ENCODE measurements around the gene C2CD2L. TPM values are rescaled to one million over a fixed set of nuclear protein-coding genes. Genes with fewer than 3 reads are reported as not detected.
"Not testable (repeated sequence)": the region's sequence is repeated elsewhere in the genome, so short reads cannot be mapped to it uniquely, and the experiment has no call there.

The C2CD2L gene
- total RNA-seq, 4 donors from 2014 or later: 10.0 to 30.7 (median 18.7) TPM

DNA sequence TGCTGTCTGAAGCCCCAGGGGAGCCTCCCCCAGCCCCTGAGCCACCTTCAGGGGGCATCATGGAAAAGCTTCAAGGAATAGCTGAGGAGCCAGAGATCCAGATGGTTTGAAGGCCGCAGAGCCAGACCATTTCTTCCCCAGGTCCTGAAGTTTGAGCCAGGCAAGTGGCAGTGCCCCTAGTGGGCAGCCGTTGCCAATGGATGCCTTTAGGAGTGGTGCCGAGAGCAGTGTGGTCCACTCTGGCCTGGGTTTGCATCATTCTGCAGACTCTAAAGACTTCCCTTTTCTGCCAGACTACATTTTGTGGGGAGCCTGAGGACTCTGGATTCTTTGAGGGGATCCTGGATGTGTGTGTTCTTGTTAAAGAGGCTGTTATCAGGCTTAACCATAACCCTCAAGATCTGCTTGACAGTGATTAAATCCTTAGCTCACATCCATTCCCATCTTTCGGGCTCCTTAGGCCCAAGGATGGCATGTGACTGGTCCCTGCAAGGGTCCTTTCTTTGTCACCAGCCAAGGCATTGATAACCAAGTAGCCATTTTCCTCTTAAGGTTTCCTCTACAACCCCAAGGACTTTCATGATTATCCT, 27.3 kb downstream of the C2CD2L start:
- TF ChIP-seq, protein P1, sequence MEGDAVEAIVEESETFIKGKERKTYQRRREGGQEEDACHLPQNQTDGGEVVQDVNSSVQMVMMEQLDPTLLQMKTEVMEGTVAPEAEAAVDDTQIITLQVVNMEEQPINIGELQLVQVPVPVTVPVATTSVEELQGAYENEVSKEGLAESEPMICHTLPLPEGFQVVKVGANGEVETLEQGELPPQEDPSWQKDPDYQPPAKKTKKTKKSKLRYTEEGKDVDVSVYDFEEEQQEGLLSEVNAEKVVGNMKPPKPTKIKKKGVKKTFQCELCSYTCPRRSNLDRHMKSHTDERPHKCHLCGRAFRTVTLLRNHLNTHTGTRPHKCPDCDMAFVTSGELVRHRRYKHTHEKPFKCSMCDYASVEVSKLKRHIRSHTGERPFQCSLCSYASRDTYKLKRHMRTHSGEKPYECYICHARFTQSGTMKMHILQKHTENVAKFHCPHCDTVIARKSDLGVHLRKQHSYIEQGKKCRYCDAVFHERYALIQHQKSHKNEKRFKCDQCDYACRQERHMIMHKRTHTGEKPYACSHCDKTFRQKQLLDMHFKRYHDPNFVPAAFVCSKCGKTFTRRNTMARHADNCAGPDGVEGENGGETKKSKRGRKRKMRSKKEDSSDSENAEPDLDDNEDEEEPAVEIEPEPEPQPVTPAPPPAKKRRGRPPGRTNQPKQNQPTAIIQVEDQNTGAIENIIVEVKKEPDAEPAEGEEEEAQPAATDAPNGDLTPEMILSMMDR (IDR thresholded peaks at IDR 0.05 in 4 of 5, conservative IDR thresholded peaks at IDR 0.05 in 1 of 5): peak in 1 of 5 experiments; percentile 32
- TF ChIP-seq POLR2A (IDR thresholded peaks at IDR 0.05): no peak
- Histone ChIP-seq H3K9me3 (no peaks in the 10 kb centered on the region), H3K27ac (no peak overlapping the region), H3K4me3 (no peak overlapping the region), H3K36me3 (peaks cover 0 to 53% of the 10 kb centered on the region in 2 donors), H3K4me1 (no peaks in the 10 kb centered on the region), H3K27me3 (no peaks in the 10 kb centered on the region)
- in situ Hi-C loops (cut with MboI; ENCODE audit: low sequenced_read_pairs in 4 of 4) (no loop called here), intact Hi-C loops (cut with DNase I; ENCODE audit: low total_unique reads) (no loop called here)
- no peak for DNase-seq
- no peak for ATAC-seq

DNA sequence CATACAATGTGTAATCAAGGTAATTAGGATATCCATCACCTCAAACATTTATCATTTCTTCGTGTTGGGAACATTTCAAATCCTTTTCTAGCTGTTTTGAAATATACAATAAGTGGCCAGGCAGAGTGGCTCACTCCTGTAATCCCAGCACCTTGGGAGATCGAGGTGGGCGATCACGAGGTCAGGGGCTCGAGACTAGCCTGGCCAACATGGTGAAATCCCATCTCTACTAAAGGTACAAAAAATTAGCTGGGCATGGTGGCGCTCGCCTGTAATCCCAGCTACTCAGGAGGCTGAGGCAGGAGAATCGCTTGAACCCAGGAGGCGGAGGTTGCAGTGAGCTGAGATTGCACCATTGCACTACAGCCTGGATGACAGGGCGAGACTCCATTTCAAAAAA, 32.1 kb downstream of the C2CD2L start:
- H3K4me3 ChIP-seq; intact Hi-C loops (cut with DNase I; ENCODE audit: low total_unique reads); in situ Hi-C loops (cut with MboI; ENCODE audit: low sequenced_read_pairs in 4 of 4); H3K27me3 ChIP-seq; ATAC-seq; H3K4me1 ChIP-seq; H3K9me3 ChIP-seq; H3K27ac ChIP-seq; DNase-seq; H3K36me3 ChIP-seq: not testable (repeated sequence)

DNA sequence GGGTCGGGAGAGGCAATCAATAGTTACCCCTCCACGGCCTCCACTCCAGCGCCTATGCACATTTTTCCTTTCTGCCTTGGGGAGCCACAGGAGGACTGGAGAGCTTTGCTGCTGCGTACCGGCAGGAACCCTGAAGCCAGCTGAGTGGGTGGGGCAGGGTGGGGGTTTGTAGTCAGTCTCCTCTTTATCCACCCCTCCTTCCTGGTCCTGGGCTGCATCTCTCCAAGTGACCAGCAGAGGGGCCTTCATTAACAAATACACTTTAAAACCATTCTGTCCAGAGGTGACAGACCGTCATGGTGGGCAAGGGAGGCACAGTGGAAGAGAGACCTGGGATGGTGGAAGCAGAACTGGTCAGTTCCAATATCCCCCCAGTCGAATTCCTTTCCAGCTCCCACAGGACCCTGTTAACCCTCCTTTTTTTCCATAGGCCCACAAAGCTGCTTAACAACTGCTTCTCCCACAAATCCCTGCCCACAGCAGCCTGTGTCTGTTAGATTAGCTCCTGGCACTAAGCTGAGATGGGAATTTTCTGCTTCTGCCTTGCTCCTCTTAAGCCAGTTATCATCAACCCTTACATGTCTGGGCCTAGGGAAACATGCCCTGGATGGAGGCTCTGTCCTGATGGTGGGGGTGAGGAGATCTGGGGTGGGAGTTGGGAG, 37.8 kb downstream of the C2CD2L start:
- peak; percentile 16 to 43 for DNase-seq

DNA sequence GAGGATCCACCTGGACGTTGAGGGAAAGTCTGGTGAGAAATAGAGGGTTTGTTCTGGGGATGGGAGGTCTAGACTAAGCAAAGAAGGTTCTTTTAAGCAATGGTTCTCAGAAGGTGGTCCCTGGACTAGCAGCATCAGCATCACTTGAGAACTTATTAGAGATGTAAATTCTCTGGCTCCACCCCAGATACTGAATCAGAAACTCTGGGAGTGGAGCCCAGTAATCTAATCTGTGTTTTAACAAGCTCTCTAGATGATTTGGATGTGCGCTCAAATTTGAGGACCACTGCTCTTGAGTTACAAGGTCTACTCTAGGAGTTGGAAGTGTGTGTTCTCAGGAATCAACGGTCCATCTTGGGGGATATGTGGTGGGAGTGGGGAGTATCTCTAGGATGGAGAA, 38.4 kb downstream of the C2CD2L start:
- peaks cover 4 to 20% (median 10%) of the 10 kb centered on the region in 3 donors for H3K27me3 ChIP-seq
- H3K4me1 ChIP-seq: peaks cover 4 to 14% of the 10 kb centered on the region in 2 donors
- TF ChIP-seq, protein P1 (IDR thresholded peaks at IDR 0.05 in 4 of 5, conservative IDR thresholded peaks at IDR 0.05 in 1 of 5): no peak
- no peak for TF ChIP-seq POLR2A (IDR thresholded peaks at IDR 0.05)
- H3K36me3 ChIP-seq: no peaks in the 10 kb centered on the region
- intact Hi-C loops (cut with DNase I; ENCODE audit: low total_unique reads) (loop anchor here (1.0 to 5.0 kb wide), 2 partner anchors 52 to 172 kb away; partner anchors contain the start of gene MCAM), in situ Hi-C loops (cut with MboI; ENCODE audit: low sequenced_read_pairs in 4 of 4) (loop anchor here in 1 of 4 donors (10.0 kb wide), 1 partner anchor 49 kb away; no protein-coding TSS in a partner anchor)
- DNase-seq (no peak), ATAC-seq (no peak)
- no peaks in the 10 kb centered on the region for H3K9me3 ChIP-seq
- no peak overlapping the region for H3K27ac ChIP-seq
- H3K4me3 ChIP-seq: no peak overlapping the region

More for the DNA sequence above, 37.8 kb downstream of the C2CD2L start:
- no peak for TF ChIP-seq POLR2A (IDR thresholded peaks at IDR 0.05)
- TF ChIP-seq, protein P1 (IDR thresholded peaks at IDR 0.05 in 4 of 5, conservative IDR thresholded peaks at IDR 0.05 in 1 of 5): peak; percentile 39 to 72 (median 60)
- peak; percentile 81 to 82 for ATAC-seq
- Histone ChIP-seq H3K27me3 (peaks cover 4 to 20% (median 7%) of the 10 kb centered on the region in 3 donors), H3K4me1 (peaks cover 4 to 14% of the 10 kb centered on the region in 2 donors), H3K4me3 (no peak overlapping the region), H3K36me3 (no peaks in the 10 kb centered on the region), H3K9me3 (no peaks in the 10 kb centered on the region), H3K27ac (no peak overlapping the region)
- intact Hi-C loops (cut with DNase I; ENCODE audit: low total_unique reads) (loop anchor here (1.0 to 5.0 kb wide), 2 partner anchors 52 to 172 kb away; partner anchors contain the start of gene MCAM), in situ Hi-C loops (cut with MboI; ENCODE audit: low sequenced_read_pairs in 4 of 4) (loop anchor here in 1 of 4 donors (10.0 kb wide), 1 partner anchor 50 kb away; no protein-coding TSS in a partner anchor)
